GM23248 (cell line): Measurements from ENCODE around the gene SLC5A6.

Experiments
- EZH2 ChIP-seq: fragments of 200-600 bp; sonication (generic); IDR thresholded peaks from 2 replicates; pipeline ENCODE4 v1.6.1; 2018; ENCODE audit warnings: antibody characterized with exemption, mild to moderate bottlenecking; ENCODE audit not compliant: insufficient read depth, poor library complexity, severe bottlenecking
- EZH2phosphoT487 ChIP-seq: fragments of 200-600 bp; sonication (generic); IDR thresholded peaks from 2 replicates; pipeline ENCODE4 v1.6.1; 2018; ENCODE audit warnings: antibody characterized with exemption, moderate library complexity, mild to moderate bottlenecking, low read depth; ENCODE audit not compliant: insufficient read depth

DNA sequence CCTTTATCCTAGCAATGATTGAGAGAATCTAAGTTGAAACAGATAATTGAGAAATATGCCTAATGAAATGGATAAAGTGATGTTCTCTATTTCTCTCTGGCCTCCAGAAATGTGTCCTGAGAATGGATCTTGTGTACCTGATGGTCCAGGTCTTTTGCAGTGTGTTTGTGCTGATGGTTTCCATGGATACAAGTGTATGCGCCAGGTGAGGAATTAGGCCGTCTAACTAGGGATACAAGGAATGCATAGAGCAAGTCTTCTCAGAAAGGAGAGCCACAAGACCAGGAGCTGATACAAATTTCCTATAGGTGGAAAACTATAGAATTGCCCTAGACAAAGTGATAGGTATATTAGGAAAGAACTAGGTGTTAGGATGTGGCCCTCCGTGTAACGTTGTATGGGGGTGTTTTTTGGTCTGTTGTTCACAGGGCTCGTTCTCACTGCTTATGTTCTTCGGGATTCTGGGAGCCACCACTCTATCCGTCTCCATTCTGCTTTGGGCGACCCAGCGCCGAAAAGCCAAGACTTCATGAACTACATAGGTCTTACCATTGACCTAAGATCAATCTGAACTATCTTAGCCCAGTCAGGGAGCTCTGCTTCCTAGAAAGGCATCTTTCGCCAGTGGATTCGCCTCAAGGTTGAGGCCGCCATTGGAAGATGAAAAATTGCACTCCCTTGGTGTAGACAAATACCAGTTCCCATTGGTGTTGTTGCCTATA lies 4.5 kb upstream of the SLC5A6 start:
- TF ChIP-seq EZH2 (no peak), EZH2phosphoT487 (no peak)
